Endothelial cell of umbilical vein (primary cell): ENCODE data around the gene ZSCAN2. TPM values are rescaled to one million over a fixed set of nuclear protein-coding genes. Genes with fewer than 3 reads are reported as not detected.

ENCODE experiments used
- BruUV-seq: library from RNA; stranded (reverse); fragments of 400-500 nt; replicated peaks from 2 replicates; lab custom pipeline; 2021; lab: Mats Ljungman, UMichigan
- CTCF ChIA-PET: fragments of 300-600, 350-600 bp; sonication (Branson Sonifier 250); formaldehyde crosslinking; loops from one replicate; lab custom pipeline; 2021; ENCODE audit warnings: antibody characterized with exemption, inconsistent platforms; lab: Charles Lee
- POLR2A ChIA-PET: fragments of 300-600, 350-600 bp; sonication (Branson Sonifier 250); formaldehyde crosslinking; loops from one replicate; lab custom pipeline; 2021; ENCODE audit warnings: antibody characterized with exemption, inconsistent platforms; lab: Charles Lee
- DNase-seq: peaks from one replicate; pipeline ENCODE4 v3.0.0-alpha.2; 2011; ENCODE audit warnings: low read depth, low spot score
- FAIRE-seq: peaks from 2 replicates; lab custom pipeline; 2011; peaks lifted over from hg19 to GRCh38; lab: Jason Lieb, UNC
- H2AFZ ChIP-seq: 2 replicates; pipeline ENCODE4 v1.6.0; 2012; ENCODE audit warnings: low read depth, low read length, control low read depth, inconsistent platforms
- H3K27ac ChIP-seq: 2 replicates; pipeline ENCODE4 v1.5.1; 2011; ENCODE audit warnings: low read depth, mild to moderate bottlenecking, control low read depth, low read length, moderate library complexity; ENCODE audit not compliant: insufficient read depth
- H3K27me3 ChIP-seq, 2 experiments: 2 replicates each; pipeline versions ENCODE4 v1.6.0 to v1.6.1; 2011; ENCODE audit warnings: low read length in 2 of 2, mixed read lengths in 1 of 2; ENCODE audit not compliant: control insufficient read depth in 2 of 2, insufficient read depth in 2 of 2
- H3K36me3 ChIP-seq, 2 experiments: 2 replicates in 1 of 2; 3 replicates in 1 of 2; pipeline ENCODE4 v1.5.1; 2011; ENCODE audit warnings: low read length in 2 of 2, mild to moderate bottlenecking in 1 of 2, moderate library complexity in 1 of 2; ENCODE audit not compliant: control insufficient read depth in 2 of 2, insufficient read depth in 2 of 2; ENCODE audit errors: extremely low read depth in 1 of 2
- H3K4me1 ChIP-seq: 3 replicates; pipeline ENCODE4 v1.5.1; 2011; ENCODE audit warnings: mild to moderate bottlenecking, low read length; ENCODE audit not compliant: control insufficient read depth, insufficient read depth; ENCODE audit errors: extremely low read depth
- H3K4me2 ChIP-seq: 2 replicates; pipeline ENCODE4 v1.6.1; 2011; ENCODE audit warnings: low read length, control low read depth, mixed read lengths; ENCODE audit not compliant: insufficient read depth
- H3K4me3 ChIP-seq, 3 experiments: fragments of 200-600 bp in 1 of 3; sonication (generic), shearing (Covaris generic) in 1 of 3; replicated peaks in 1 of 3; 2 replicates each; pipeline ENCODE4 v1.5.1; 2011 to 2016; ENCODE audit warnings: control low read depth in 3 of 3, low read length in 3 of 3, mild to moderate bottlenecking in 2 of 3, inconsistent platforms in 1 of 3, low read depth in 1 of 3, moderate library complexity in 1 of 3; ENCODE audit not compliant: insufficient read depth in 1 of 3
- H3K79me2 ChIP-seq: 2 replicates; pipeline ENCODE4 v1.6.0; 2012; ENCODE audit warnings: low read length, inconsistent platforms; ENCODE audit not compliant: control insufficient read depth, insufficient read depth
- H3K9ac ChIP-seq: replicated peaks from 2 replicates; pipeline ENCODE3; 2011; ENCODE audit warnings: low read length, control low read depth; ENCODE audit not compliant: insufficient read depth; ENCODE audit errors: extremely low read depth
- H3K9me1 ChIP-seq: replicated peaks from 3 replicates; pipeline ENCODE4 v1.6.0; 2011; ENCODE audit warnings: mild to moderate bottlenecking, low read length; ENCODE audit not compliant: control insufficient read depth, insufficient read depth; ENCODE audit errors: extremely low read depth
- H3K9me3 ChIP-seq: replicated peaks from 2 replicates; pipeline ENCODE4 v1.5.1; 2012; ENCODE audit warnings: low read length, inconsistent platforms; ENCODE audit not compliant: control insufficient read depth, insufficient read depth
- H4K20me1 ChIP-seq: replicated peaks from 2 replicates; pipeline ENCODE3; 2011; ENCODE audit warnings: mild to moderate bottlenecking, low read length; ENCODE audit not compliant: control insufficient read depth, insufficient read depth; ENCODE audit errors: extremely low read depth
- CTCF ChIP-seq, 2 donors: IDR thresholded peaks; 1 replicate in 1 of 2; 2 replicates in 1 of 2; pipeline ENCODE4 v1.5.1; 2011; ENCODE audit warnings: low read length in 2 of 2, mild to moderate bottlenecking in 2 of 2, moderate library complexity in 2 of 2, control low read depth in 1 of 2, inconsistent platforms in 1 of 2, low read depth in 1 of 2; ENCODE audit not compliant: insufficient read depth in 1 of 2; ENCODE audit errors: extremely low read depth in 1 of 2
- FOS ChIP-seq: IDR thresholded peaks from 2 replicates; pipeline ENCODE4 v1.6.1; 2011; ENCODE audit warnings: mild to moderate bottlenecking, low read length, moderate library complexity, borderline replicate concordance; ENCODE audit not compliant: insufficient read depth
- GATA2 ChIP-seq: IDR thresholded peaks from 2 replicates; pipeline ENCODE4 v1.7.0; 2011; ENCODE audit warnings: low read depth, mild to moderate bottlenecking, moderate library complexity, mixed read lengths, low read length; ENCODE audit not compliant: insufficient read length, insufficient read depth
- POLR2A ChIP-seq: IDR thresholded peaks from 2 replicates; pipeline ENCODE4 v1.6.1; 2012; ENCODE audit warnings: low read depth, mild to moderate bottlenecking, control low read depth, low read length
- POLR2AphosphoS5 ChIP-seq: IDR thresholded peaks from 2 replicates; pipeline ENCODE4 v1.6.1; 2012; ENCODE audit warnings: low read depth, mild to moderate bottlenecking, control low read depth, low read length, moderate library complexity; ENCODE audit not compliant: insufficient read depth
- dilution Hi-C: fragments of 300-500 bp; cut with MboI; formaldehyde crosslinking; loops from one replicate; pipeline ENCODE4 v1.15.0; 2019; ENCODE audit warnings: low sequenced_read_pairs; ENCODE audit not compliant: extremely low pct_ligation_motif_present
- intact Hi-C: fragments of 100-400 bp; cut with micrococcal nuclease; formaldehyde crosslinking; loops from one replicate; pipeline ENCODE4 v1.10.0; 2022
- polyA plus RNA-seq, 4 experiments: library from polyadenylated mRNA; depleted of rRNA in 3 of 4; stranded (reverse) in 3 of 4; unstranded in 1 of 4; fragments of >200 nt; gene quantifications; 2 replicates each; pipeline versions ENCODE4 v1.2.1 to v1.2.3, GENCODE V29; 2011 to 2012; ENCODE audit warnings: missing spikeins in 1 of 4
- total RNA-seq: library from RNA; stranded (reverse); gene quantifications from 2 replicates; pipeline ENCODE4 v1.2.3, GENCODE V29; 2021

The ZSCAN2 gene
- total and polyA plus RNA-seq, 2 donors (not counting 3 experiments of a cell fraction or from before 2014, with no cell fraction given), result 12.9 to 13.5 TPM

GRCh38 chr15:84653910-84654688 is 53.3 kb downstream of the ZSCAN2 start, which contains the start of gene WDR73:
Gene WDR73 (minus strand): TSS chr15:84654283. CDS start chr15:84654274, 9 bp downstream.
- CTCF ChIA-PET, result interaction anchor here (0.6 to 3.2 kb wide), 20 partner anchors 10 to 515 kb away, joined by 3 to 35 read pairs (median 5); partner anchors contain the start of gene SEC11A
- Histone ChIP-seq H3K27ac (peak within 1 kb of the TSS; percentile 84), H3K79me2 (peaks cover 15% of the 10 kb centered on the region), H3K9ac (peak within 1 kb of the TSS; percentile 78), H3K4me3 (peak within 1 kb of the TSS; percentile 25 to 93 (median 79)), H4K20me1 (no peaks in the 10 kb centered on the region), H3K4me1 (peaks cover 34% of the 10 kb centered on the region), H3K9me3 (no peaks in the 10 kb centered on the region), H3K27me3 (no peaks in the 10 kb centered on the region), H3K4me2 (peak within 1 kb of the TSS; percentile 87), H3K36me3 (peaks cover 6 to 7% of the 10 kb centered on the region in 2 experiments), H3K9me1 (no peaks in the 10 kb centered on the region), H2AFZ (peak within 1 kb of the TSS; percentile 25)
- dilution Hi-C loops (no loop called here), intact Hi-C loops (loop anchor here (1.0 kb wide), 8 partner anchors 21 to 274 kb away; partner anchors contain the start of genes SEC11A and ZNF592)
- POLR2A ChIA-PET, result interaction anchor here (0.6 to 2.3 kb wide), 4 partner anchors 18 to 274 kb away, joined by 3 to 4 read pairs (median 3); no protein-coding TSS in a partner anchor
- FAIRE-seq (peak; percentile 98), DNase-seq (peak; percentile 97)
- no peak for TF ChIP-seq FOS
- peak; percentile 85 for TF ChIP-seq POLR2A
- TF ChIP-seq POLR2AphosphoS5, result peak; percentile 79
- no TSS peak for BruUV-seq

- H3K9ac ChIP-seq, result peak overlapping the region; percentile 78
- H3K4me3 ChIP-seq, result peak overlapping the region; percentile 25 to 93 (median 79)
- no peak for TF ChIP-seq POLR2A
- peak; percentile 18 for TF ChIP-seq GATA2
- peak; percentile 67 to 81 for TF ChIP-seq CTCF (IDR thresholded peaks at IDR 0.05; ENCODE audit: extremely low read depth in 1 of 2, insufficient read depth in 1 of 2, low read depth in 1 of 2, low read length in 2 of 2)
- no peak for TF ChIP-seq FOS
- peaks cover under 1 to 2% of the 10 kb centered on the region in 2 experiments for H3K36me3 ChIP-seq
- intact Hi-C loops, result loop anchor here (1.0 kb wide), 8 partner anchors 22 to 273 kb away; partner anchors contain the start of genes SEC11A and ZNF592
- no peaks in the 10 kb centered on the region for H3K9me1 ChIP-seq
- no peaks in the 10 kb centered on the region for H3K9me3 ChIP-seq
- CTCF ChIA-PET, result interaction anchor here (0.7 to 3.2 kb wide), 16 partner anchors 12 to 514 kb away, joined by 3 to 35 read pairs (median 6); no protein-coding TSS in a partner anchor
- POLR2A ChIA-PET, result interaction anchor here (0.7 to 2.3 kb wide), 2 partner anchors 24 to 273 kb away, joined by 3 to 4 read pairs; no protein-coding TSS in a partner anchor
- peak overlapping the region; percentile 84 for H3K27ac ChIP-seq
- peak overlapping the region; percentile 87 for H3K4me2 ChIP-seq
- BruUV-seq, result TSS peak; percentile 79
- no peaks in the 10 kb centered on the region for H3K27me3 ChIP-seq
- DNase-seq (peak; percentile 91), FAIRE-seq (no peak)
- peaks cover 34% of the 10 kb centered on the region for H3K4me1 ChIP-seq
- no peaks in the 10 kb centered on the region for H4K20me1 ChIP-seq
- dilution Hi-C loops, result no loop called here
- peaks cover 15% of the 10 kb centered on the region for H3K79me2 ChIP-seq
- H2AFZ ChIP-seq, result no peak overlapping the region
Measured at GRCh38 chr15:84654689-84655453, 54.1 kb downstream of the ZSCAN2 start.
